Psoas muscle (tissue), 8 donors: ENCODE measurements around the gene CDON. TPM values are rescaled to one million over a fixed set of nuclear protein-coding genes. Genes with fewer than 3 reads are reported as not detected.

Experiments
- ATAC-seq, 4 donors: fragments of 200-7000 bp; cut with Tn5 transposase; one replicate each; pipeline ENCODE4 v1.9.1; 2020; ENCODE audit warnings: moderate library complexity in 3 of 4, mild to moderate bottlenecking in 2 of 4
- DNase-seq, 2 donors: peaks; one replicate each; pipeline ENCODE4 v3.0.0-alpha.2; 2020
- H3K27ac ChIP-seq: fragments of 200-600 bp; one replicate; pipeline ENCODE4 v1.8.0; 2022
- H3K27me3 ChIP-seq, 3 donors: fragments of 200-600 bp in 1 of 3; one replicate each; pipeline versions ENCODE4 v1.6.1 to v1.8.0; 2013 to 2022; ENCODE audit warnings: low read length in 2 of 3, mild to moderate bottlenecking in 2 of 3, moderate library complexity in 1 of 3; ENCODE audit not compliant: insufficient read depth in 3 of 3
- H3K36me3 ChIP-seq, 2 donors: fragments of 200-600 bp in 1 of 2; one replicate each; pipeline versions ENCODE4 v1.6.1 to v1.8.0; 2013 to 2022; ENCODE audit warnings: low read depth in 1 of 2, mild to moderate bottlenecking in 1 of 2, moderate library complexity in 1 of 2; ENCODE audit not compliant: insufficient read depth in 1 of 2
- H3K4me1 ChIP-seq: fragments of 200-600 bp; one replicate; pipeline ENCODE4 v1.8.0; 2022
- H3K4me3 ChIP-seq: fragments of 200-600 bp; one replicate; pipeline ENCODE4 v1.8.0; 2022; ENCODE audit warnings: mild to moderate bottlenecking
- H3K9me3 ChIP-seq: fragments of 200-600 bp; one replicate; pipeline ENCODE4 v1.8.0; 2022
- WGBS, 3 donors: extraction: QIAGEN DNeasy Blood & Tissue Kit; methylation state at CpG; one replicate each; pipeline versions ENCODE4 v1.1.6 to v1.1.7; 2013; 5-methylcytosine and 5-hydroxymethylcytosine counted together
- intact Hi-C, 2 donors: fragments of 100-400 bp; cut with DNase I; formaldehyde crosslinking; loops; one replicate each; pipeline versions ENCODE4 v1.11.0 to v1.14.2; 2022
- polyA plus RNA-seq, 3 donors: library from polyadenylated mRNA; stranded (reverse); fragments of 200-250 nt; gene quantifications; one replicate each; pipeline ENCODE4 v1.2.3, GENCODE V29; 2013
- total RNA-seq, 4 donors: library from RNA; stranded (reverse); fragmentation: NEBNext Ultra II Directional in 2 of 4; extraction: Animal tissue kit (Norgen Biotek cat#: 25700) in 2 of 4; gene quantifications; one replicate each; pipeline versions ENCODE4 v1.2.1 to v1.2.4, GENCODE V29; 2021 to 2023
- TF ChIP-seq, protein P1 (sequence below): fragments of 200-600 bp; IDR thresholded peaks from one replicate; pipeline ENCODE4 v1.8.0; 2022; ENCODE audit warnings: antibody characterized with exemption
- donor health status: healthy with polysubstance abuse.
- donor health status: DM: no; HTN: no; CAD: no; lungs with moderate emphysema.
- donor health status: Bipolar disorder and iron deficiency.
- donor health status: healthy.
- donor health status: DM: yes; HTN: yes; CAD: no.
- donor health status: DM: no; HTN: no; CAD: no.
- donor health status: DM: no; HTN: no; CAD: no.
- donor health status: DM: yes; HTN: yes; CAD: no.

The CDON gene
- total and polyA plus RNA-seq, 7 donors = 0.63 to 5.6 (median 1.3) TPM

DNA sequence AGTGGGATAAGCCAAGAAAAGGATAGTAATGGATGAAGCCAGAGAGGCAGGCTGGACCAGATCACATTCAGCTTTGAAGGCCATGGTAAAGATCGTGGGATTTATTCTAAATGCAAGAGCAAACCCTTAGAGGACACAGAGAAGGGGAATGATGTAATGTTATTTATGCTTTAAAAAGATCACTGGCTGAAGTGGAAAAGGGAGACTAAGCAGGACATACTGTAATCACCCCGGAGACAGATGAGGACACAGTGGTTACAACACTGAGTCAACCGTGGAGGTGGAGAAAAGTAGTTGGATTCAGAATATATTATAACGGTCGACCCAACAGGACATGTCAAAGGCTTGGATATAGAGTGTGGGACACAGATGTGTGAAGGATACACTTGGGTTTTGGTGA, 38.5 kb downstream of the CDON start:
- intact Hi-C loops = no loop called here
- H3K4me1 ChIP-seq = no peaks in the 10 kb centered on the region
- TF ChIP-seq, protein P1, sequence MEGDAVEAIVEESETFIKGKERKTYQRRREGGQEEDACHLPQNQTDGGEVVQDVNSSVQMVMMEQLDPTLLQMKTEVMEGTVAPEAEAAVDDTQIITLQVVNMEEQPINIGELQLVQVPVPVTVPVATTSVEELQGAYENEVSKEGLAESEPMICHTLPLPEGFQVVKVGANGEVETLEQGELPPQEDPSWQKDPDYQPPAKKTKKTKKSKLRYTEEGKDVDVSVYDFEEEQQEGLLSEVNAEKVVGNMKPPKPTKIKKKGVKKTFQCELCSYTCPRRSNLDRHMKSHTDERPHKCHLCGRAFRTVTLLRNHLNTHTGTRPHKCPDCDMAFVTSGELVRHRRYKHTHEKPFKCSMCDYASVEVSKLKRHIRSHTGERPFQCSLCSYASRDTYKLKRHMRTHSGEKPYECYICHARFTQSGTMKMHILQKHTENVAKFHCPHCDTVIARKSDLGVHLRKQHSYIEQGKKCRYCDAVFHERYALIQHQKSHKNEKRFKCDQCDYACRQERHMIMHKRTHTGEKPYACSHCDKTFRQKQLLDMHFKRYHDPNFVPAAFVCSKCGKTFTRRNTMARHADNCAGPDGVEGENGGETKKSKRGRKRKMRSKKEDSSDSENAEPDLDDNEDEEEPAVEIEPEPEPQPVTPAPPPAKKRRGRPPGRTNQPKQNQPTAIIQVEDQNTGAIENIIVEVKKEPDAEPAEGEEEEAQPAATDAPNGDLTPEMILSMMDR = no peak
- DNase-seq (no peak), ATAC-seq (peak in 2 of 4 donors; percentile 27 to 62)
- 59 to 69% (median 69%) methylated on average over 5 of the region's 5 CpGs for WGBS, 3 donors
- no peak overlapping the region for H3K4me3 ChIP-seq
- H3K36me3 ChIP-seq = no peaks in the 10 kb centered on the region
- no peaks in the 10 kb centered on the region for H3K9me3 ChIP-seq
- H3K27ac ChIP-seq = no peak overlapping the region
- H3K27me3 ChIP-seq = no peaks in the 10 kb centered on the region

GRCh38 chr11:126012852-126013251, 49.8 kb downstream of the CDON start:
- DNase-seq (no peak), ATAC-seq (no peak)
- no peaks in the 10 kb centered on the region for H3K4me1 ChIP-seq
- H3K36me3 ChIP-seq = peaks cover 0 to 4% of the 10 kb centered on the region in 2 donors
- TF ChIP-seq, protein P1 = no peak
- WGBS, 3 donors = 95 to 97% (median 97%) methylated on average over 2 of the region's 2 CpGs
- H3K9me3 ChIP-seq = no peaks in the 10 kb centered on the region
- H3K27ac ChIP-seq = no peak overlapping the region
- no peaks in the 10 kb centered on the region for H3K27me3 ChIP-seq
- H3K4me3 ChIP-seq = no peak overlapping the region
- intact Hi-C loops = no loop called here

- no peaks in the 10 kb centered on the region for H3K4me1 ChIP-seq
- ATAC-seq (no peak), DNase-seq (no peak)
- no peak overlapping the region for H3K27ac ChIP-seq
- H3K36me3 ChIP-seq = peaks cover 0 to 3% of the 10 kb centered on the region in 2 donors
- H3K4me3 ChIP-seq = no peak overlapping the region
- WGBS, 3 donors = 85 to 93% (median 88%) methylated on average over 4 of the region's 4 CpGs
- no peaks in the 10 kb centered on the region for H3K27me3 ChIP-seq
- no peaks in the 10 kb centered on the region for H3K9me3 ChIP-seq
- intact Hi-C loops = no loop called here
- TF ChIP-seq, protein P1 = no peak
Measured at GRCh38 chr11:126011754-126012153, 50.9 kb downstream of the CDON start.

GRCh38 chr11:126011265-126011664, 51.4 kb downstream of the CDON start:
- Histone ChIP-seq H3K4me1 (no peaks in the 10 kb centered on the region), H3K9me3 (no peaks in the 10 kb centered on the region), H3K36me3 (no peaks in the 10 kb centered on the region), H3K4me3 (no peak overlapping the region), H3K27me3 (no peaks in the 10 kb centered on the region), H3K27ac (no peak overlapping the region)
- intact Hi-C loops = no loop called here
- no peak for DNase-seq
- TF ChIP-seq, protein P1 = no peak
- no peak for ATAC-seq
- WGBS, 3 donors = 69 to 76% (median 73%) methylated on average over 3 of the region's 3 CpGs

DNA sequence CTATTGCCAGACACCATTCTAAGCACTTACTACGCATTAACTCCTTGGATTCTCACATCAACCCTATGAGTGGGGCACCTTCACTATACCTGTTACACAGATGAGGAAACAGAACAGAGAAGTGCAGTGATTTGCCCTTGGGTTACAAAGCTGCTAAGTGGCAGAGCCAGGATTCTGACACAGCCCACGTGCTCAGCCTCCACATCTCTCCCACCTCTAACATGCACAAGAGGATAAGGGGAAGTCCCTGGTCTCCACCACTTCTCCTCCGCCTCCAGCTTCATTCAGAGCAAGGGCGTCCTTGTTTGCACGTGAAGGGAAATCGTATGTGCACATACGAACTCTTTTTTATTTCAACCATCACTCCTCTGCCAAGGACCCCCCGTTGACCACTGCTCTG, 53.7 kb downstream of the CDON start:
- intact Hi-C loops = no loop called here
- Histone ChIP-seq H3K27ac (no peak overlapping the region), H3K4me3 (no peak overlapping the region), H3K27me3 (no peaks in the 10 kb centered on the region), H3K4me1 (no peaks in the 10 kb centered on the region), H3K9me3 (no peaks in the 10 kb centered on the region), H3K36me3 (no peaks in the 10 kb centered on the region)
- TF ChIP-seq, protein P1 = no peak
- 88 to 91% (median 89%) methylated on average over 8 of the region's 8 CpGs for WGBS, 3 donors
- DNase-seq = no peak
- no peak for ATAC-seq
